ENCODE measurements around the gene RFT1. TPM values are rescaled to one million over a fixed set of nuclear protein-coding genes. Genes with fewer than 3 reads are reported as not detected.

Gene RFT1
- total RNA-seq, 1 experiment from 2014 or later: 26.8 TPM

DNA sequence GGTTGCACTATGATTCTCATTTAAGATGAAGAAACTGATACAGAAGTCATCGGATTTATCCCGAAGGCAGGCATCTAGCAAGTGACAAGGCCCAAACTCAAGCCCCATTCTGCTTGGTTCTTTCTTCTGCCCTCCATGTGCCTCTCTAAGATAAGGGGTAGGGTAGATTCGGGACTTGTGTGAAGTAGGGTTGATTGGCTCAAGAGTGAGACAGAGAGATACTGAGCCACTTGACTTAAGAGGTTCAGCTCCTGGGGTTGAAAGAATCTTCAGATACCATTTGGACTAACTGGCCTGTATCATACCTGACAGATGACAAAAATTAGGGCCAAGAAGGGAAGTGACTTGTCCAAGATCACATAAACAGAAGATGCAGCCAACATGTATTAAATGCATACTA, 891 bp downstream of the RFT1 start:
- no peak for DNase-seq (ENCODE audit: extremely low read depth, low read depth)

DNA sequence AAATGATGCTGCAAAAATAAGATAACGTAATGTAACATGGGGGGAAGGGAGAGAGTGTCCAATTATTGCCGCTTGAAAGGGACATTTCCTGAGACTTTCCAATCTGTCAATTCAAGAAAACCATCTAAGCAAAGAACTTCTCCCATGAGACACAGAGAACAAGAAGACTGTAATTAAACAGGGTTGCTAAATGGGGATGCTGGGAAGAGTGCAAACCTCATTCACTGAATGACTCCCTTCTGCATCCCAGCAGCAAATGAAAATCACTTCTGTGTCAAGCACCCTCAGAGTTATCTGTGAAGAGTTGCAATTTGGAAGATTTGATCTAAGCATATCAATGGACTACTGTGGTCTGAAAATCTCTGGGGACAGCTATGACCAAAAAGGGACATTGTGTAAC, 3.6 kb downstream of the RFT1 start:
- DNase-seq (ENCODE audit: extremely low read depth, low read depth): no peak

DNA sequence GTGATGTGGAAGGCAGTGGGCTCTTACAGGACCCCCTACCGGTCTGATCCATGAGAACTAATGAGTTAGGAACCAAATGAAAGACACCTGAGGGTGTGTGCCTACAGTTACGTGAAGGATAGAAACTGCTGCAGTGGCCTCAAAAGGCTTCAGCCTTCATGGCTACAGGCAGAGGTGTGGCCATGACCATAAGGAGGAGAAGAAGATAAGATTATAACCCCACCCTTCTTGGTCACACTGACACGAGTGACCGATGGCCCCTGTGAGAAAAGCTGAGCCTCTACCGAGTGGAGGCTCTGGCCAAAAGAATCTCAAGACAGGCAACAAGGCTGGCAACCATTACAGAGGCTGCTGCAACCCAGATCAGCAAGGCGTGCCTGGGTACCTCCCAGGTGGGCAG, 6.3 kb downstream of the RFT1 start:
- DNase-seq (ENCODE audit: extremely low read depth, low read depth): no peak

- no peak for DNase-seq (ENCODE audit: extremely low read depth, low read depth)
These were observed 6.7 kb downstream of the RFT1 start for GRCh38 chr3:53123510-53123909.

DNA sequence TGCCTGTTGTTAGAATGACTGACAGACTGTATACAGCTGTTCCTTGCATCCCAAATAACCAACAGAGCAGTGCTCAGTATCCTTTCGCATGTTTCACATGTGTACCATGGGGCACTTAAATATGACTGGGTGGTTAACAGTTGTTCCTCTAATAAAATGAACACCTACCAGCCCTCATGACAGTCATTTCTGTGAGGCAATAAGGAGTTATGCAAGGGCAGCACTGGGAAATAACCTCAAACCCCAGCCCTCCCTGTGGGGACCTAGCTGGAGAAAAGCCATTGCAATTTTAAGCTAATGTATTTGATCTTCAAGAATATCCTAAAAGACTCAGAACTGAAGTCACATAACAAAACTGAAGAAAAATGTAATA, 7.3 kb downstream of the RFT1 start:
- no peak for DNase-seq (ENCODE audit: extremely low read depth, low read depth)

- no peak for DNase-seq (ENCODE audit: extremely low read depth, low read depth)
These were observed 7.8 kb downstream of the RFT1 start for GRCh38 chr3:53122255-53122932.

- no peak for DNase-seq (ENCODE audit: extremely low read depth, low read depth)
These were observed 9.9 kb downstream of the RFT1 start for GRCh38 chr3:53120336-53120735.

GRCh38 chr3:53116956-53117355, 13.3 kb downstream of the RFT1 start:
- DNase-seq (ENCODE audit: extremely low read depth, low read depth): no peak

DNA sequence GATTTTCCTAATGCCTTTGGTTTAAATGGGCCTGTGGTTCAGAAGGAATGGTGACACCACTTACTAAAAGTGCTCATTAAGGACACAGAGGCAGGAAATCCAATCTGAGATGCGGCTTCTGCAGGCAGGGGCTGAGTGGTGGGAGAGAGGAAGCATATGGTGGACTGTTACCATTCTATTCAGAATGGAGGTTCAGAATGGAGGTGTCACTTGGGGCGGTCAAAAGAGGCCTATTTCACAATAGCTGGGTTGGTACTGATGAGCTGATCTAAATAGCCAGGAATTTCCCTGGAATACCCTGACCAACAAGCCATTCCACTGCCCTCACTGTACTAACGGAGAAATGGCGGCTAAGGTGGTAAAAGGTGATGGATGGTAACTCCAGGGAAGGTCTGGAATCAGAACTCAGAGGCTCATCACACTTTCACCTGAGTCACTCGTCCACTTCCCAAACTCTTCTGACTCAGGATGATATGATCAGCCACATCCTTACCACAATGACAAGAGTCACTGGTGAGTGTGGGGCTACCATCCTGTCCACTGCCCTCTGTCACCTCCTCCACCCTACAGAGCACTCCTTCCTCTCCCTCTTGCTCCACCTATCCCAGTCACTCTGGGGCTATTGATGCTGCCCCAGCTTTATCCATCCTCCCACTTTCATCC, 15.7 kb downstream of the RFT1 start:
- DNase-seq (ENCODE audit: extremely low read depth, low read depth): no peak

GRCh38 chr3:53114011-53114400, 16.2 kb downstream of the RFT1 start:
- peak; percentile 59 for DNase-seq (ENCODE audit: extremely low read depth, low read depth)

DNA sequence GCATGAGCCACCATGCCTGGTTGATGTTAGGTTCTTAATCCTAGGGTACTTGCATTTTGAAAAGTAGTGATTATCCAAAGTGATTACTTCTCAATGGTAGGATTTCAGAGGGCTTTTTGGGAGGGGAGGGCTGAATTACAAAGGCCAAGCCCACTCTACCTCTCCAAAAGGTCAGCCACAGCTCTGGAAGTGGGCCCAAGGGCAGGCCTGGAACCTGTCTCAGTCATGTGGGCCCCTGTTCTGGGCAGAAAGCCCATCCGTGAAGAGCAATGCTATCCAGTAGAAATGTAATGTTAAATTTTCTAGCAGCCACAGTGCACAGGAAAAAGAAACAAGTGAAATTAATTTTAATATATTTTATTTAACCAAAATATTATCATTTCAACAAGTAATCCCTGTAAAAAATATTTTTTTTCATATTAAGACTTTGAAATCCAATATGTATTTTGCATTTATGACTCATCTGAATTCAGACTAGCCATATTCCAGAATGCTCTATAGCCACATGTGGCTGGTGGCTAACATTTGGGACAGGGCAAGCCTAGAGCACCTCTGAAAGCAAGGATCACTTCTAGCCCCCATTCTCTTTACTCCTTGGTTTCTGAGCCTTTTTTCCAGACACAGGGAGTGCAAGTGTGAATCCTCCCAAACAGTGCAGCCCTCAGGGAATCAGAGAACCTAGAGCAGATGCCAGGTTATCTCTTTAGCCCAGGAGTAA, 16.8 kb downstream of the RFT1 start:
- no peak for DNase-seq (ENCODE audit: extremely low read depth, low read depth)

DNA sequence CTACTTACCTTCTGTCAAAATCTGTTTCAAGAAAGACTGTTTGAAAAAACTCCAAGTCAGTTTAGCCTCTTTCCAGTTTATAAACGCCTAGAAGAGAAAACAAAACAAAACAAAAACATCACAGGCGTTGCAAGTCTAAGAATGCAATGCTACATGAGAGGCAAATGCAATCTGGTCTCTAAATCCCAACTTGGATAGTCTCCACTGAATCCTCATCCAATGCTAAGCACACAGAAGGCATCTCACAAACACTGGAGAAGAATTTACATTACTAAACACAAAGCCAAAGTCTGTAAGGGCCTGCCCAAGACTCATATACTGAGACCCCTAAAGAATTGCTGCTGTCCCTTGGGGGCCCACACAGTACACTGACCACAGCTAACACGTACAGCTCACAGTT, 18.4 kb downstream of the RFT1 start:
- no peak for DNase-seq (ENCODE audit: extremely low read depth, low read depth)

DNA sequence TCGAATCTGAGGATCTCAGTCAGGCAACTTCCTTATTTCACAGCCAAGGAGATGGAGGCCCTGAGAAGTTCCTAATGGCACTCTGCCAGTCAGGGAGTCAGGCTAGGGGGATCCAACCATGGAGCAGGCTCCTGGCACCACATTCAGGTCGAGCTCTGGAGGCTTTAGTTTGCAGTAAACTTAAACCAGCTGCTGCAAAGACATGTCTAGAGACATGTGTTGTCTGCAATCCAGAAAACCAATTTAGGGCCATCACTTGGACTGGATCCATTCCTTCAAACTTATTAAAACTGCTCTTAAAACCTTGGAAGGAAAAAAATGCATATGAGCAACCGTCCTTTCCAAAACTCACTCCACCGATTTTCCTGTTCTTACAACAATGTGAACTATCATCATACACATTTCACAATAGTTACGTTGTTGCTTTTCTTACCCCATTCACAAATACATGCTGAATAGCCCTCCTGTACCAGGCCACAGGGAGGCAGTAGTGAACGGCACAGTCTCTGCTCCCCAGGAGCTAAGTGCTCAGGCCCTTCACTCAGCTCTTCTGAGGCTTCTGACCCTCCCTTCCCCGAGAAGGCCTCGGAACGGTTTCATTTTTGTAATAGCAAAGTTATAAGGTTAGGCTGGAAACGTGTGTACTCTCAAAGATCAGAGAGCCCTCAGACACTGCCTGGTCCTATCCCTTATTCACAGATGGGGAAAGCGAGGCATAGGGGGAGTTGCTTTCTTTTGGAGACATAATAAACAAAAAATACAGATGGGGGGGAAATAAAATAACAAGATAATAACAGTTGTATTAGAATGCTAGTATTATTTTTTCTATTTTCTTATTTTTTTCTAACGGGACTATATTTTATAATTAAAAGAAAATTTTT, 20.1 kb downstream of the RFT1 start:
- DNase-seq (ENCODE audit: extremely low read depth, low read depth): peak; percentile 46

GRCh38 chr3:53109190-53109589, 21.0 kb downstream of the RFT1 start:
- DNase-seq (ENCODE audit: extremely low read depth, low read depth): no peak

- DNase-seq (ENCODE audit: extremely low read depth, low read depth): no peak
These were observed 25.5 kb downstream of the RFT1 start for GRCh38 chr3:53104762-53105161.

- no peak for DNase-seq (ENCODE audit: extremely low read depth, low read depth)
These were observed 26.6 kb downstream of the RFT1 start for GRCh38 chr3:53103397-53104296.

- no peak for DNase-seq (ENCODE audit: extremely low read depth, low read depth)
These were observed 27.6 kb downstream of the RFT1 start for GRCh38 chr3:53102601-53103147.

GRCh38 chr3:53101956-53102355, 28.3 kb downstream of the RFT1 start:
- DNase-seq (ENCODE audit: extremely low read depth, low read depth): no peak

GRCh38 chr3:53100818-53101466, 29.3 kb downstream of the RFT1 start:
- no peak for DNase-seq (ENCODE audit: extremely low read depth, low read depth)

All from NCI-H460 (cell line).